Ishikawa (cell line): Measurements from ENCODE around the gene CHST15.

Experiments
- CEBPB ChIP-seq: IDR thresholded peaks from 2 replicates; pipeline ENCODE4 v1.6.1; 2012
- CREB1 ChIP-seq: IDR thresholded peaks from 2 replicates; pipeline ENCODE4 v1.6.1; 2012; ENCODE audit warnings: low read depth
- EP300 ChIP-seq: IDR thresholded peaks from 2 replicates; pipeline ENCODE4 v1.6.1; 2012; ENCODE audit warnings: borderline replicate concordance
- NFIC ChIP-seq: IDR thresholded peaks from 2 replicates; pipeline ENCODE4 v1.6.1; 2012
- RAD21 ChIP-seq: IDR thresholded peaks from 2 replicates; pipeline ENCODE4 v1.6.1; 2012; ENCODE audit warnings: low read depth
- REST ChIP-seq: IDR thresholded peaks from 2 replicates; pipeline ENCODE4 v1.6.1; 2012; ENCODE audit warnings: low read depth, mild to moderate bottlenecking
- TAF1 ChIP-seq: IDR thresholded peaks from 2 replicates; pipeline ENCODE4 v1.6.1; 2012; ENCODE audit warnings: low read depth, mild to moderate bottlenecking
- TCF12 ChIP-seq: IDR thresholded peaks from 2 replicates; pipeline ENCODE4 v1.6.1; 2012; ENCODE audit warnings: low read depth
- TEAD4 ChIP-seq: IDR thresholded peaks from 2 replicates; pipeline ENCODE4 v1.6.1; 2012
- YY1 ChIP-seq: IDR thresholded peaks from 2 replicates; pipeline ENCODE4 v1.6.1; 2012; ENCODE audit warnings: low read depth
- TF ChIP-seq, protein P1 (sequence below): IDR thresholded peaks from 2 replicates; pipeline ENCODE4 v1.6.1; 2012

- TF ChIP-seq YY1 (no peak), EP300 (no peak), TCF12 (no peak), TEAD4 (no peak), RAD21 (no peak), CEBPB (no peak), TAF1 (no peak), REST (no peak), CREB1 (no peak), NFIC (no peak)
- TF ChIP-seq, protein P1, sequence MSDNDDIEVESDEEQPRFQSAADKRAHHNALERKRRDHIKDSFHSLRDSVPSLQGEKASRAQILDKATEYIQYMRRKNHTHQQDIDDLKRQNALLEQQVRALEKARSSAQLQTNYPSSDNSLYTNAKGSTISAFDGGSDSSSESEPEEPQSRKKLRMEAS = no peak
Measured at GRCh38 chr10:124132876-124133275, 39.5 kb upstream of the CHST15 start.
